ENCODE measurements around the gene KRTAP10-3. TPM values are rescaled to one million over a fixed set of nuclear protein-coding genes. Genes with fewer than 3 reads are reported as not detected.

Gene KRTAP10-3
- total and polyA plus RNA-seq, 2 of the 13 experiments (the other 11 are each of a cell fraction or from before 2014, with no cell fraction given), result not detected

- TF ChIP-seq SNAPC4 (CRISPR knock-in tag; IDR thresholded peaks at IDR 0.05), result no peak
- TF ChIP-seq PATZ1 (CRISPR knock-in tag; IDR thresholded peaks at IDR 0.05), result 0 out of 2 replicates have a peak, but pooled peaks have one; percentile 9
- 0 out of 2 replicates have a peak, but pooled peaks have one; percentile 8 for TF ChIP-seq ELF1 (CRISPR knock-in tag; IDR thresholded peaks at IDR 0.05)
- TF ChIP-seq ZNF136 (CRISPR knock-in tag; IDR thresholded peaks at IDR 0.05; ENCODE audit: low read depth), result no peak
- TF ChIP-seq XBP1 (CRISPR knock-in tag; IDR thresholded peaks at IDR 0.05), result no peak
- TF ChIP-seq CBX1 (IDR thresholded peaks at IDR 0.05; ENCODE audit: low read depth), result no peak
- no peak for TF ChIP-seq NR2F1 (CRISPR knock-in tag; IDR thresholded peaks at IDR 0.05)
- TF ChIP-seq ZNF652 (CRISPR knock-in tag; IDR thresholded peaks at IDR 0.05; ENCODE audit: borderline replicate concordance, low read depth), result no peak
- no peak for TF ChIP-seq ZNF260 (CRISPR knock-in tag; IDR thresholded peaks at IDR 0.05; ENCODE audit: borderline replicate concordance, low read depth)
- no peak for TF ChIP-seq ZBTB37 (CRISPR knock-in tag; IDR thresholded peaks at IDR 0.05)
- peak; percentile 66 for TF ChIP-seq ZFX (CRISPR knock-in tag; IDR thresholded peaks at IDR 0.05; ENCODE audit: low read depth)
- TF ChIP-seq TOE1 (CRISPR knock-in tag; IDR thresholded peaks at IDR 0.05), result no peak
- TF ChIP-seq MBNL3 (CRISPR knock-in tag; conservative IDR thresholded peaks at IDR 0.05), result no peak
- TF ChIP-seq ZNF143 (CRISPR knock-in tag; IDR thresholded peaks at IDR 0.05), result no peak
- no peak for TF ChIP-seq FOXP1 (IDR thresholded peaks at IDR 0.05)
- no peak for TF ChIP-seq FOXP1 (CRISPR knock-in tag; IDR thresholded peaks at IDR 0.05)
- no peak for TF ChIP-seq GRHL1 (CRISPR knock-in tag; conservative IDR thresholded peaks at IDR 0.05)
- no peak for TF ChIP-seq KLF16 (CRISPR knock-in tag; IDR thresholded peaks at IDR 0.05)
- no peak for TF ChIP-seq DPF2 (CRISPR knock-in tag; IDR thresholded peaks at IDR 0.05; ENCODE audit: borderline replicate concordance, low read depth)
- no peak for TF ChIP-seq BCL6 (CRISPR knock-in tag; IDR thresholded peaks at IDR 0.05)
- TF ChIP-seq RAD21 (CRISPR knock-in tag; IDR thresholded peaks at IDR 0.05), result peak; percentile 95
These were observed 47.9 kb downstream of the KRTAP10-3 start (continued) for GRCh38 chr21:44510508-44511218.
